HEK293T (cell line): ENCODE data around the gene RNF181.

ENCODE experiments used
- CTCF ChIA-PET: fragments of 350-600 bp; formaldehyde crosslinking; extraction: SDS; loops from one replicate; lab custom pipeline; 2021; ENCODE audit warnings: antibody characterized with exemption, inconsistent platforms; lab: Yijun Ruan, JAX
- POLR2A ChIA-PET: fragments of 350-600 bp; formaldehyde crosslinking; extraction: SDS; loops from one replicate; lab custom pipeline; 2020; ENCODE audit warnings: antibody characterized with exemption, inconsistent platforms; lab: Yijun Ruan, JAX
- DNase-seq: peaks from one replicate; pipeline ENCODE4 v3.0.0; 2012; ENCODE audit warnings: mixed read lengths; ENCODE audit errors: extremely low spot score
- ARNT ChIP-seq: fragments of 450-650 bp; IDR thresholded peaks from 2 replicates; pipeline ENCODE4 v1.6.1; 2017; ENCODE audit warnings: mild to moderate bottlenecking
- BHLHE40 ChIP-seq: fragments of 450-650 bp; IDR thresholded peaks from 2 replicates; pipeline ENCODE4 v1.6.1; 2016; ENCODE audit warnings: mild to moderate bottlenecking, moderate library complexity, borderline replicate concordance
- CTBP1 ChIP-seq: fragments of 450-650 bp; IDR thresholded peaks from 2 replicates; pipeline ENCODE4 v1.6.1; 2016; ENCODE audit warnings: borderline replicate concordance
- ELF4 ChIP-seq: fragments of 450-650 bp; IDR thresholded peaks from 2 replicates; pipeline ENCODE4 v1.6.1; 2017; ENCODE audit warnings: antibody characterized with exemption
- FOXA1 ChIP-seq: fragments of 450-650 bp; IDR thresholded peaks from 2 replicates; pipeline ENCODE4 v1.6.1; 2016; ENCODE audit warnings: mild to moderate bottlenecking
- FOXK2 ChIP-seq: fragments of 450-650 bp; IDR thresholded peaks from 2 replicates; pipeline ENCODE4 v1.6.1; 2016; ENCODE audit warnings: mild to moderate bottlenecking
- FOXM1 ChIP-seq: fragments of 450-650 bp; IDR thresholded peaks from 2 replicates; pipeline ENCODE4 v1.6.1; 2017; ENCODE audit warnings: mild to moderate bottlenecking, borderline replicate concordance
- HDGF ChIP-seq: fragments of 450-650 bp; IDR thresholded peaks from 2 replicates; pipeline ENCODE4 v1.6.1; 2017; ENCODE audit warnings: antibody characterized with exemption, borderline replicate concordance
- L3MBTL2 ChIP-seq: fragments of 450-650 bp; conservative IDR thresholded peaks from 2 replicates; pipeline ENCODE4 v1.6.1; 2016; ENCODE audit warnings: mild to moderate bottlenecking
- LEF1 ChIP-seq: fragments of 450-650 bp; IDR thresholded peaks from 2 replicates; pipeline ENCODE4 v1.6.1; 2017; ENCODE audit warnings: mild to moderate bottlenecking, borderline replicate concordance
- NFRKB ChIP-seq: fragments of 450-650 bp; IDR thresholded peaks from 2 replicates; pipeline ENCODE4 v1.6.1; 2016; ENCODE audit warnings: mild to moderate bottlenecking, moderate library complexity
- PKNOX1 ChIP-seq: fragments of 450-650 bp; IDR thresholded peaks from 2 replicates; pipeline ENCODE4 v1.6.1; 2016
- SP1 ChIP-seq: fragments of 450-650 bp; IDR thresholded peaks from 2 replicates; pipeline ENCODE4 v1.6.1; 2017
- SUZ12 ChIP-seq: fragments of 450-650 bp; IDR thresholded peaks from 2 replicates; pipeline ENCODE4 v1.6.1; 2016; ENCODE audit warnings: mild to moderate bottlenecking
- TARDBP ChIP-seq: fragments of 450-650 bp; IDR thresholded peaks from 2 replicates; pipeline ENCODE4 v1.6.1; 2016
- ZNF384 ChIP-seq: fragments of 450-650 bp; IDR thresholded peaks from 2 replicates; pipeline ENCODE4 v1.6.1; 2016

RNF181 gene

GRCh38 chr2:85577386-85578242, 17.9 kb upstream of the RNF181 start, which contains the start of gene VAMP8:
Gene VAMP8, plus strand, starts transcription at chr2:85577586. Its CDS starts 61 bp downstream, at chr2:85577647.
- CTCF ChIA-PET = interaction anchor here (0.6 kb wide), 2 partner anchors 26 to 36 kb away, joined by 3 to 4 read pairs; no protein-coding TSS in a partner anchor
- POLR2A ChIA-PET = interaction anchor here (0.6 to 3.0 kb wide), 7 partner anchors 17 to 159 kb away, joined by 3 to 14 read pairs (median 4); partner anchors contain the start of genes C2orf68 and RNF181
- DNase-seq = no peak
- TF ChIP-seq HDGF = no peak

GRCh38 chr2:85578243-85579180, 17.0 kb upstream of the RNF181 start:
- DNase-seq = no peak
- ChIA-PET CTCF (interaction anchor here (0.6 to 1.1 kb wide), 2 partner anchors 21 to 27 kb away, joined by 3 read pairs; no protein-coding TSS in a partner anchor), POLR2A (interaction anchor here (0.6 to 3.0 kb wide), 10 partner anchors 14 to 137 kb away, joined by 3 to 14 read pairs (median 4); partner anchors contain the start of genes C2orf68 and RNF181)
- TF ChIP-seq LEF1 (no peak), L3MBTL2 (no peak), SP1 (no peak), NFRKB (no peak), FOXK2 (no peak), ELF4 (no peak), FOXA1 (no peak), PKNOX1 (no peak), FOXM1 (no peak), ARNT (no peak), ZNF384 (no peak), CTBP1 (no peak), SUZ12 (no peak), TARDBP (no peak), HDGF (no peak), BHLHE40 (no peak)

GRCh38 chr2:85579266-85579935, 16.1 kb upstream of the RNF181 start:
- ChIA-PET CTCF (interaction anchor here (1.1 kb wide), 1 partner anchor 20 kb away, joined by 3 read pairs; no protein-coding TSS in a partner anchor), POLR2A (interaction anchor here (1.0 to 2.0 kb wide), 6 partner anchors 13 to 32 kb away, joined by 3 to 6 read pairs (median 4); partner anchors contain the start of genes C2orf68, GGCX and RNF181)
- no peak for TF ChIP-seq HDGF
- TF ChIP-seq PKNOX1 = no peak
- no peak for DNase-seq

- ChIA-PET POLR2A (interaction anchor here (1.0 to 2.0 kb wide), 4 partner anchors 14 to 31 kb away, joined by 3 to 6 read pairs (median 4); partner anchors contain the start of genes C2orf68 and GGCX), CTCF (no interaction called here)
- DNase-seq = no peak
- TF ChIP-seq FOXK2 = no peak
- no peak for TF ChIP-seq FOXA1
- no peak for TF ChIP-seq SUZ12
- no peak for TF ChIP-seq NFRKB
- TF ChIP-seq SP1 = no peak
- no peak for TF ChIP-seq FOXM1
- no peak for TF ChIP-seq CTBP1
- TF ChIP-seq PKNOX1 = no peak
- no peak for TF ChIP-seq LEF1
- TF ChIP-seq ZNF384 = no peak
- TF ChIP-seq ARNT = no peak
- TF ChIP-seq TARDBP = no peak
- no peak for TF ChIP-seq HDGF
- no peak for TF ChIP-seq L3MBTL2
- TF ChIP-seq ELF4 = no peak
- TF ChIP-seq BHLHE40 = no peak
These were observed 15.3 kb upstream of the RNF181 start for GRCh38 chr2:85580206-85580605.

GRCh38 chr2:85582492-85582891, 13.1 kb upstream of the RNF181 start:
- ChIA-PET CTCF (no interaction called here), POLR2A (no interaction called here)
- DNase-seq = no peak
- TF ChIP-seq NFRKB = no peak
- TF ChIP-seq ELF4 = no peak
- no peak for TF ChIP-seq CTBP1
